COLO829 (cell line): ENCODE results near the gene ADGRA1.

Experiments used
- DNase-seq: peaks from one replicate; pipeline ENCODE4 v3.0.0; 2012; ENCODE audit warnings: low spot score

Gene ADGRA1

GRCh38 chr10:133076274-133077038 is 11.3 kb upstream of the ADGRA1 start:
- DNase-seq: no peak

- DNase-seq: no peak
These were observed 7.7 kb upstream of the ADGRA1 start for GRCh38 chr10:133079836-133080682.

- no peak for DNase-seq
These were observed 7.1 kb upstream of the ADGRA1 start for GRCh38 chr10:133080683-133081040.

GRCh38 chr10:133081636-133082035 is 6.1 kb upstream of the ADGRA1 start:
- no peak for DNase-seq

GRCh38 chr10:133082685-133083421 is 4.9 kb upstream of the ADGRA1 start:
- DNase-seq: no peak

- DNase-seq: no peak
These were observed 4.2 kb upstream of the ADGRA1 start for GRCh38 chr10:133083422-133084100.

- no peak for DNase-seq
These were observed 3.2 kb upstream of the ADGRA1 start for GRCh38 chr10:133084491-133084890.

- DNase-seq: no peak
These were observed 2.2 kb upstream of the ADGRA1 start for GRCh38 chr10:133085251-133086125.

- no peak for DNase-seq
These were observed 1.5 kb upstream of the ADGRA1 start for GRCh38 chr10:133086247-133086646.

GRCh38 chr10:133087045-133087678 is 562 bp upstream of the ADGRA1 start:
- no peak for DNase-seq

GRCh38 chr10:133088179-133088955 is 643 bp downstream of the ADGRA1 start:
- DNase-seq: no peak

- no peak for DNase-seq
These were observed 1.5 kb downstream of the ADGRA1 start for GRCh38 chr10:133088956-133089800.

GRCh38 chr10:133090101-133090500 is 2.4 kb downstream of the ADGRA1 start:
- DNase-seq: no peak

GRCh38 chr10:133090654-133091053 is 2.9 kb downstream of the ADGRA1 start:
- no peak for DNase-seq

GRCh38 chr10:133091316-133091715 is 3.6 kb downstream of the ADGRA1 start:
- DNase-seq: no peak

- no peak for DNase-seq
These were observed 5.6 kb downstream of the ADGRA1 start for GRCh38 chr10:133093291-133093690.

- DNase-seq: no peak
These were observed 6.6 kb downstream of the ADGRA1 start for GRCh38 chr10:133094286-133094685.

GRCh38 chr10:133094866-133095265 is 7.1 kb downstream of the ADGRA1 start:
- no peak for DNase-seq

GRCh38 chr10:133095586-133095985 is 7.9 kb downstream of the ADGRA1 start:
- no peak for DNase-seq
